SK-N-SH (cell line): Measurements from ENCODE around the gene SPIRE1.

Experiments
- CTCF ChIP-seq: fragments of 200-600 bp; sonication (generic); IDR thresholded peaks from 2 replicates; pipeline ENCODE4 v1.6.1; 2017; ENCODE audit warnings: antibody characterized with exemption, mild to moderate bottlenecking, moderate library complexity
- GABPA ChIP-seq: IDR thresholded peaks from 2 replicates; pipeline ENCODE4 v1.4.0; 2012; ENCODE audit warnings: low read depth, mild to moderate bottlenecking
- MXI1 ChIP-seq: IDR thresholded peaks from 2 replicates; pipeline ENCODE4 v1.6.1; 2012; ENCODE audit warnings: mild to moderate bottlenecking, low read depth, low read length, improper control_type of control experiment
- PBX3 ChIP-seq: IDR thresholded peaks from 2 replicates; pipeline ENCODE4; 2012
- POLR2AphosphoS5 ChIP-seq: IDR thresholded peaks from 2 replicates; pipeline ENCODE4 v1.6.1; 2012; ENCODE audit warnings: low read depth, low read length
- REST ChIP-seq: IDR thresholded peaks from 2 replicates; pipeline ENCODE4 v1.6.1; 2012; ENCODE audit warnings: mild to moderate bottlenecking, low read depth, low read length, moderate library complexity
- RXRA ChIP-seq: IDR thresholded peaks from 2 replicates; pipeline ENCODE4 v1.4.0; 2012; ENCODE audit warnings: low read depth, mild to moderate bottlenecking, borderline replicate concordance
- TAF1 ChIP-seq: IDR thresholded peaks from 2 replicates; pipeline ENCODE4 v1.6.1; 2012; ENCODE audit warnings: low read depth, mild to moderate bottlenecking, low read length, moderate library complexity, borderline replicate concordance

- TF ChIP-seq REST = no peak
- no peak for TF ChIP-seq CTCF
- TF ChIP-seq TAF1 = no peak
- no peak for TF ChIP-seq POLR2AphosphoS5
- TF ChIP-seq GABPA = no peak
- no peak for TF ChIP-seq MXI1
- no peak for TF ChIP-seq RXRA
- TF ChIP-seq PBX3 = no peak
These were observed 181.0 kb downstream of the SPIRE1 start for GRCh38 chr18:12476955-12477354.
